NCI-H2171 (cell line): ENCODE data around the gene ACTRT2.

Experiments used
- DNase-seq: peaks from one replicate; lab custom pipeline; 2025; lab: John Stamatoyannopoulos, UW

The ACTRT2 gene

DNA sequence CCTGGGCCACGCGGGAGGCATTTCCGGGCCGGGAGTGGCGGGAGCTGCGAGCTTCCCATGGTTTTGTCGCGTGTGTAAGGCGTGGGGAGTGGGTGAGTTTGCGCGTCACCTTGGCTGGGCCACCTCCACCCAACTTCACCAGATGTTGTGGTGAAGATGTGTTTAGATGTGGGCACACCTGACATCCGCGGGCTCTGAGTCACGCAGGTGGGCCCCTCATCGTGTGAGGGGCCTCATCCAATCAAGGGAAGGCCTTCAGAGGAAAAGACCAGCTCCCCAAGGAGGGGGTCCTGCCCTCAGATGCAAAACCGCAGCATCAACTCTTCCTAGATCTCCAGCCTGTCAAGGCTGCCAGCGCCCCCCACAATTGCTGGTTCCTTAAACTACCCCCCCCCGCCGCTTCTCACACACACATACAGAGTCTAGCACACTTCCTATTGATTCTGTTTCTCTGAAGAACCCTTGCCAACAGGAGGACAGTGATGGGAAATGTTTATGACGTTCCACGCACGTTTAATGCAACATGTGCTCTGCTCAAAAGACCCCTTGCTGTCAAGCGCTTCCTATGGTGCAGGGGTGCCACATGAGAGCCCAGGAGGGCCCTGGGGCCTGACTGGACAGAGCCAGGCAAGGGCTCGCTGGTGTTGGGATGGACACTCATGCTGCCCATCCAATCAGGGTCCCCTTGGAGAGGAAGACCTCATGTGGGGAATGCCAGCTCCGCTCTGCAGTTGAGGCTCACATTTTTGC lies 11.9 kb downstream of the ACTRT2 start:
- DNase-seq = no peak

GRCh38 chr1:3033790-3034090 lies 12.5 kb downstream of the ACTRT2 start:
- DNase-seq = no peak

- DNase-seq = no peak
Measured at GRCh38 chr1:3034162-3034561, 12.9 kb downstream of the ACTRT2 start.

DNA sequence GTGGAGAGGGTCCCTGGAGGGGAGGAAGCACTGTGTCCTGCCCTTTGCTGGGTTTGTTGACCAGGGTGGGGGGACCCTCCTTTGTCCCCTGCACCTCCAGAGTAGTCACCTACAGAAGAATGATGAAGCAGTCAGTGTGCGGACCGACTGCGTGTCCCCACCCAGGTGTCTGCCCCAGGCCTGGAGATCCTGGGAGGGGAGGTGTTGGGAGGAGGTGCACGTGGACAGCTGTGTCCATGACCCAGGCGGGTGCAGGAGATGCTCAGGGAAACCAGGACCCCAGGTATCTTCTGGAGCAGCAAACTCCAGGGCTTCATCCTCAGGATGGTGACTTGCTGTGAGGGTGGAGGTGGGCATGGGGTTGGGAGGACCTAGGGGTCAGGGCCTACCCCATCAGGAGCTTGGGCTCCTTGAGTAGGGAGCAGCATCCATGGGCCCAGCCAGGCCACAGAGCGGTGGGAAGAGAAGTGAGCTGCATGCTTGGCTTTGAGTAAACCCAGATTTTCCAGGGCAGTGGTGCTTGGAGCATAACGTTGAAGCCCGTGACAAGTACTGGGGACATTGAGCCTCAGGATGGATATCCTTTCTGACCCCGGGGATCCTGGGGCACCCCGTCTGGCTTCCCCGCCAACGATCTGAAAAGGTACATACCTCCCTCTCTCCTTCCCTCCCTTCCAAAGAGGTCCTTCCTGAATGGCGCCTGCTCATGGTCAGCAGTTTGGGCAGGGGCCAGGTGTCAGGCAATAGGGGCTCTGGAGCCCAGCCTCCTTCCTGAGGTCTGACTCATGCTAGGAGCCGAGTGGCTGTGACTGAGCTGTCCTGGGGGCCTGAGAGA lies 13.7 kb downstream of the ACTRT2 start:
- no peak for DNase-seq

GRCh38 chr1:3035563-3036446 lies 14.5 kb downstream of the ACTRT2 start:
- DNase-seq = no peak

GRCh38 chr1:3036447-3037280 lies 15.4 kb downstream of the ACTRT2 start:
- no peak for DNase-seq

GRCh38 chr1:3037281-3038040 lies 16.2 kb downstream of the ACTRT2 start:
- DNase-seq = no peak

DNA sequence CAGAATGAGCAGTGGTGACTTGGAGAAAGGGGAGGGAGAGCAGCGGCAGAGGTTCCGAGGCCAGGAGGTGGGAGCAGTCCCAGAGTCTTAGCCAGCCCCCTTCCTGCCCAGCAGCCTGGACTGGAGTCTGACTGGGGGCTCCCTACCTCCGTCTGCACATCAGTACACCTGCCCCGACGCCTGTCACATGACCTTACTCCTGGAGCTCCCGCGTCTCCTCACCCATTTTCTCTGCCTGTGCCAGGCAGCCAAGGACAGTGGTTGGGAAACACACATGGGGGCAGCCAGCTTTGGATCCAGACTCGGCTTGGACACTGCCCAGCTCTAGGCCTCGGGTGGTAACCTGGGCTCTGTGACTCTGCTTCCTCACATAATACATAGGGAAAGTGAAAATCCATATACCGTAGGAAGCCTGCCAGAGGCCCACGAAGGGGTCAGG lies 16.9 kb downstream of the ACTRT2 start:
- no peak for DNase-seq

DNA sequence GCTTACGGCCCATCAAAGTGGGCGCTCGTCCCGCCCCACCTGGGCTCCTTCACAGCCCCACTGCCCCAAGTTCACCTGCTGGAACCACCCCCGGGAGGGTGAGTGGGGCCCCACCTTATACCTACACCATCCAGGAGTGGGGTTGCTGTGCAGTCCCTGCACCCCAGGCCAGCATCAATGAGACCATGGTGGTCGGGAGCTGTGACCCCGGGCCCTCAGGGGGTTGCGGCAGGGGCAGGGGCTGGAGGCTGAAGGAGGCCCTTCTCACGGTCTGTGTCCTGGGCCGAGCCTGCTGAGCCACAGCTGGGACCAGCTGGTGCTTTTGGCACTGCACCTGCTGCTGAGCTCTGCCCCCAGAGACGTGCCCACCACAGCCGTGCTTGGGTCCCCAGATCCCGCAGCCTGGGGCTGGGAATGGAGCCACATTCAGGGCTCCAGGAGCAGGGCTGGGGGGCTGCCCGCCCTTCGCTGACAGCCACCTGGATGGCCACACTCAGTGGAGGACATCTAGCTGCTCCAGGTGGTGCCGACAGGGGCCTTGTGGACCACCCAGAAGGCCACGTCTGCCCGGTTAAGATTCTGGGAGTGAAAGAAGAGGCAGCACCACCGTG lies 17.4 kb downstream of the ACTRT2 start:
- no peak for DNase-seq

GRCh38 chr1:3040004-3040403 lies 18.7 kb downstream of the ACTRT2 start:
- no peak for DNase-seq

GRCh38 chr1:3042481-3042880 lies 21.2 kb downstream of the ACTRT2 start:
- DNase-seq = no peak

GRCh38 chr1:3049164-3049563 lies 27.9 kb downstream of the ACTRT2 start:
- no peak for DNase-seq

- no peak for DNase-seq
Measured at GRCh38 chr1:3049905-3050304, 28.6 kb downstream of the ACTRT2 start.

GRCh38 chr1:3050603-3051002 lies 29.3 kb downstream of the ACTRT2 start:
- no peak for DNase-seq

DNA sequence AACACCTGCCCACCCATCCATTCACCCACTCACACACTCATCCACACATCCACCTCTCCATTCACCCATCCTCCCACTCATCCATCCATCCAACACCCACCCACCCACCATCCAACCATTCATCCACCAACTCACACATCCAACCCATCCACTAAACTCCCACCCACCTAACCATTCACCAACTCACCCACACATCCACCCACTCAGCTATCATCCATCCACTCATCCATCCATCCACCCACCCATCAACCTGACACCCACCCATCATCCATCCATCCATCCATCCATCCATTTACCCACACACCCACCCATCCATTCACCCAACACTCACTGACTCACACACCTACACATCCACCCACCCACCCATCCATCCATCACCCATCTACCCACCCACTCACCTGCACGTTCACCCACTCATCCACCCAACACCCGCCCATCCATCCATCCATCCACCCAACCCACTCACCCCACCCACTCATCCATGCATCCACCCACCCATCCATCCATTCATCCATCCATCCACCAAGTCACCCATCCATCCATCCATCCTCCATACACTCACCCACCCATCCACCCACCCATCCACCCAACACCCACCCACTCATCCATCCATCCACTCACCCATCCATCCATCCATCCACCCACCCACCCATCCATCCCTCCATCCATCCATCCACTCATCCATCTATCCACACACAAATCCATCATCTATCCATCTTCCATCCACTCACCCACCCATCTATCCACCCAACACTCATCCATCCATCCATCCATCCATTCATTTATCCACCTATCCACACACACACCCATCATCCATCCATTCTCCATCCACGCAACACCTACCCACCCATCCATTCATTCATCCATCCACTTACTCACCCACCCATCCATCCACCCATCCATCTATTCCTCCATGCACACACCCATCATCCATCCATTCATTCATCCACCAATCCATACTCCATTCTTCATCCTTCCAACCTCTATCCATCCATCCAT lies 30.3 kb downstream of the ACTRT2 start:
- DNase-seq = no peak

- DNase-seq = no peak
Measured at GRCh38 chr1:3052501-3052900, 31.2 kb downstream of the ACTRT2 start.

GRCh38 chr1:3053366-3053980 lies 32.2 kb downstream of the ACTRT2 start:
- DNase-seq = no peak

DNA sequence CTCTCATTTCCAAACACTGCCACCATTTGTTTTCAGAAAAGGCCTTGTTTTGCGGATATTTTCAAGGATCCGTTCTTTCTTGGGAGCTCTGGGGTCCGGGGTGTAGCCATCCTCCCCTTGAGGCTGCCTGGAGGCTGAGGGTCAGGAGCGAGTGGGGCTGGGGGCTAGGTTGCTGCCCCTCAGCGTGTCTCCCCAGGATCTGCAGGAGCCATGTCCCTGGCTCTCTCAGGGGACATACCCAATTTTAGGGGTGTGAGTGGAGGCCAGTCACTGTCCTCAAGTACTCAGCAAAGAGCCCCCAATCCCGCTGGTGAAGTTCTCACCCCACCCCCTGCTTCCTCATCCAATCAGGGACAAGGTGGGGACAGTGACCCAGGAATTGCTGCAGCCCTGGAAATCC lies 32.7 kb downstream of the ACTRT2 start:
- DNase-seq = no peak

- no peak for DNase-seq
Measured at GRCh38 chr1:3054474-3054873, 33.2 kb downstream of the ACTRT2 start.
